ENCODE measurements around the gene PUS7L.

GRCh38 chr12:43805860-43806736, 47.5 kb upstream of the PUS7L start, which contains the start of gene TWF1:
- TF ChIP-seq CTCF (IDR thresholded peaks at IDR 0.05) = peak in 2 of 3 experiments; percentile 17 to 20
- peak in 1 of 2 donors; percentile 43 for TF ChIP-seq POLR2A (IDR thresholded peaks at IDR 0.05)
- TF ChIP-seq POLR2AphosphoS5 (IDR thresholded peaks at IDR 0.05; ENCODE audit: insufficient read depth in 1 of 2, low read depth in 1 of 2) = peak in 1 of 2 donors; percentile 64
